ENCODE measurements around the gene PRDM11.
"Not testable (repeated sequence)": the region's sequence is repeated elsewhere in the genome, so short reads cannot be mapped to it uniquely, and the experiment has no call there.

PRDM11 gene

DNA sequence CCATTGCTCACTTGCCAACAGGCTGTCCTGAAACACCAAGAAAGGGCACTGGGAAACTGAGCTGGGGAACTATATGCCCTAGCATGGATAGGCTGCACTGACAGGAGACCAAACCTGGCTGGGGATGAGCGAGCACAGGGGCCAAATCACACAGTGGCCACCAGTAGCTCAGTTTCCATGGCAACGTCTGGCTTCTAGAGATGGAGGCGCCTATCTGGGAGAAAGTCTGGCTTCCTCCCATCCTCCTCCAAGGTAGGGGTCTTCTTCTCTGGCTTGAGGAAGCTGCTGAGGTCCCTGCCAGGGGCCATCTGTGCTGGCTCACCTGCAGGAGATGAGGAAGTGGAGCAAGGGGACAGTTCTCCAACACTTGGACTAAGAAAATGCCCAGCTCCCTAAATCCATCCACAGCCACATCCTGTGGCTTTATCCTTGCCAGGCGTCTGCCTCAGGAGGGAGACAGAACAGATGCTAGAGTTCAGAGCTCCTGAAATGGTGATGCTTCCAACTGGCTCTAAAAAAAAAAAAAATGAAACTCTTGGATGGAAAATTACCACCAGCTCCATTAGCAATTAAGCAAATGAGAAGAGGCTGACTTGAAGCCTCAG lies 91.4 kb downstream of the PRDM11 start:
- no peak for FAIRE-seq

DNA sequence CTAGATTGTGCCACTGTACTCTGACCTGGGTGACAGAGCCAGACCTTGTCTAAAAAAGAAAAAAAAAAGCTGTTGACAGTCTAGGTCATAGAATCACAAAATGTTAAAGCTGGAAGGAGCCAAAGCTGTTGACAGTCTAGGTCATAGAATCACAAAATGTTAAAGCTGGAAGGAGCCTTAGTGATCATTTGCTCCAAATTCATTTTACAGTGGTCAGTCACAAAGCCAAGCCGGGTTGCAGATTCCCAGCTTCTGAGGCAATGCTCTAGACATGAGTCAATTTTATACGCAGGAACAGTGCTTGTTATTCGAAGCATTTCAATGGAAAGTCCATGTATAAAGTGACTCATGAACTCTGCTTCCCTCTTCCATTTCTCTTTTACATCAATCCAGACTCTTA lies 92.3 kb downstream of the PRDM11 start:
- FAIRE-seq: no peak

DNA sequence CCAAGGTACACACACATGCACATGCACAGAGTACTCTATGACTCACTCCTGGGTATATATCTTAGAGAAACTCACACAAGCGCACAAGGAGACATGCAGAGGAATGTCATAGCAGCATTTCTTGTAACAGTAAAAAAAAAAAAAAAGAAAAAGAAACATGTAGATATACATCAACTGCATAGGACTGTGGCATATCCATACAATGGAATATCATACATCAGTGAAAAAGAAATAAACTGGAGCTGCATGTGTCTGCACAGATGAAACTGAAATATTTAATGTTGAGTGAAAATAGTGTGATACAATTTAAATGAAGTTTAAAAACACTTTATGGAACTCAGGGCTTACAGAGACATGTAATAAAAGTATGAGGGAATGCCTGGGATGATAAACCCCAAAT lies 93.3 kb downstream of the PRDM11 start:
- no peak for FAIRE-seq

DNA sequence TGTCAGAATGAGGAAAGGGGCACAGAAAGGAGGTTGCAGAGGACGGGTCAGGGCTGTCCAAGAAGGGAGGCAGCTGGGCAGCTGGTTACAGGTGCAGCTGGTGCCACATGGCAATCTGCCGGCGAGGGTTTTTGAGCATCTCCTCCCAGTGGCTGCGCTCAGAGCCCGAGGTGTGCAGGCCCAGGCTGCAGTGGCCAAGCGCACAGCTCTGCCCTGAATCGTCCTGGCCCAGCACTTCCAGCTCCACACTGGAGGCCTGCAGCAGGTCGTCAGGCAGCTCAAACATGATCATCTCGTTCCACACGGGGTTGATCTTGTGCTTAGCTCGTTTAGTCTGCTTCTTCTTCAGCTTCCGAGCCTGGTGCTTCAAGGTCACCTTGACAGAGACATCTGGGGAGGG lies 97.5 kb downstream of the PRDM11 start:
- FAIRE-seq: no peak

- no peak for FAIRE-seq
Observed at GRCh38 chr11:45245218-45246045, 99.0 kb downstream of the PRDM11 start.

DNA sequence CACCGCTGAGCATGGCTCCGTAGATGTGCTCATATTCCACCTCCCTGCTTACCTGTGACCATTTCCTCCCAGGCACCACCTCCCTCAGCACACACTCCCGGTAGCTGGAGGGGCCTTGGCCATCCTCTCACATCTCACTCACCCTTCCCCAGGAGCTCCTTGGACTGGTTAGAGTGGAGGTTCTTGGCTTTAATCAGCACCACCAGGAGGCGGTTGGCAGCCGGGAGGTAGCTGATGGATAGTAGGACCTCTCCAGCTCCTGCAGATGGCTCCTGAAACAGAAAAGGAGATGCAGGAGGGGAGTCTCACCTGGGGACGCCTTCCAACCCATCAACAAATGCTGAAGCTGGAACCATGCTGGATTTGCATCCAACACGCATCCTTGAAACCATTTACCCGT lies 99.8 kb downstream of the PRDM11 start:
- FAIRE-seq: no peak

GRCh38 chr11:45247433-45247832 lies 101.0 kb downstream of the PRDM11 start:
- FAIRE-seq: no peak

DNA sequence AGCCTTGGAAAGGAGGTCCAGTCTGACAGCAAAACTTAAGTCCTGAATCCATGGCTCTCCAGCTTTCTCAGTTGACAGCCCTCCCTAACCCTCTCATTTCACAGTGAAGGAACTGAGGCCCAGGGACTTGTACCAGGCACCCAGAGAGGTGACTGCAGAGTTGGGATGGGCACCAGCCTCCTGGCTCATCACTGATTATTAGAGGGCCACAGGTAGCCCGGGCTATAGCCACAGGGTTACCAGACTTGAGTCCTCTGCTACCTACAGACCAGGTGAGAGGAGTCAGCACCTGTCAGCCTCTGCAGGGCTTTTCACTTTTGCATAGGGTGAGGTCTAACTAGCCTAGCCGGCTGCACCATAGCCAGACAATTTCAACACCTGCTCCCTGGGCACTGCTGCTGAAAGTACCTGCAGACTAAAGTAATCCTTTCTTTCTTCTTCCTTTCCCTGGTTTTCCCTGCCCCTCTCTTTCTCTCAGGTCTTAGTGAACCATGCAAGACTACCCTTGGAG lies 102.1 kb downstream of the PRDM11 start:
- no peak for FAIRE-seq

DNA sequence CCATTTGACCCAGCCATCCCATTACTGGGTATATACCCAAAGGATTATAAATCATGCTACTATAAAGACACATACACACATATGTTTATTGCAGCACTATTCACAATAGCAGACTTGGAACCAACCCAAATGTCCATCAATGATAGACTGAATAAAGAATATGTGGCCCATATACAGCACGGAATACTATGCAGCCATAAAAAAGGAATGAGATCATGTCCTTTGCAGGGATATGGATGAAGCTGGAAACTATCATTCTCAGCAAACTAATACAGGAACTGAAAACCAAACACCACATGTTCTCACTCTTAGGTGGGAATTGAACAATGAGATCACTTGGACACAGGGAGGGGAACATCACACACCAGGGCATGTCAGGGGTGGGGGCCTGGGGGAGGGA lies 102.9 kb downstream of the PRDM11 start:
- FAIRE-seq: not testable (repeated sequence)

DNA sequence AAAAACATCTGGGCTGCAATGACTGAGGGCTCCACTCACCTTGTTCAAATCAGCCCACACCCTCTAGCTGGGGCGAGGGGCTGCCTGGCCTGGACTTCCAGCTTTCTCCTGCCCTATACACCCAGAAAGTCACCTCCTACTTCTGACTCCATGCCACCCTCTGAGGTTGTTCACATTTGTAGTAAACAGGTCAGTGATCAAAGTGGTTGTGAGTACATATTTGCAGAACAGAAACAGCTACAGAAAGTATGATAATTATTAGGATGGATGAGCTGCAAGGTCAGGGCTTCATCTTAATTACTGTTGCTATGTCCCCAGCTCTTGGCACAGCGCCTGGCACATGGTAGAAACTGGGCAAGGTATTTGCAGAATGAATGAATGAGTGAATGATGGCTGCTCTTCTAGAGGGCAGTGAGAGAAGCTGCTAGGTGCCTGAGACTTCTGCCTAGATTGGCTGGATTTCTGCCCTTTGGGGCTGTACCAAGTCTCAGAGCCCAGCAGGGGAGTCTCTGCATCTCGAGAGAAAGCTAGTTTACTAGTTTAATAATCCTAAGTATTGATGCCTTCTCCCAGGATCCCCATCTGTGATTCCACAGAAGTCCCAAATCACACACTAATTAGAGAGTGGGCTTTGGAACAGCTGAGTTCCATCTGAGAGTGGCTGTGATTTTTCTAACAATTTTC lies 103.7 kb downstream of the PRDM11 start:
- FAIRE-seq: no peak

DNA sequence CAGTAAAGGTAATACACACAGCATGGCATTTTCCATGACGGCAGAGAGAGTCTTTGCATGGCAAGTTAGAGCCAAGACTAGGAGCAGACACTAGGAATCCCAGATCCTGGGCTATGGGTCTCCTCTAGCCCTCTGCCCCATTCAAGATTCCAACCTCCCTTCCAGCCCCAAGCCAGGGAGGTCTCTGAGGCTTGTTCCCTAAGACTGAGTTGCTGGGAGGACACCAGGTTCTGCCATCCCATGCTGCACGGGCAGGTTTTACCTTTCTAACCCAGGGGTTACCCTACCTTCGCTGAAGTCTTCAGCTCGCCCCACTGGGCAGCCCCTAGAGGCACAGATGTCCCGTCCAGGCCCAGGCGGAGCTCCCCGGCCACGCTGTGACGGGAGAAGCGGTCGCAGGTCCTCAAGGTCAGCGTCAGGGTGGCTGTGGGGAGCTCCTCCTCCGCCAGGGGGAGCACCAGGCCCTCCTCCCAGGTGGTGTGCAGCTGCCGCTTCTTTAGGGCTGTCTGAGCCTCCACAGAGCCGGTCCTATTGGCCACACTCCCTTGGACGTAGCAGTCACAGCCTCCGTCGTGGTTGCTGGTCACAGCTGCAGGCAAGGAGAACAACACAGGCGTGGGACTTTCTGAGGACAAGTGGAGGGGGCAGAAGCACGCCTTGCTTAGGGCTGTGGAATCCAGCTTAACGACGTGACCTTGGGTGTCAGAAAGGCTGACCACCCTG lies 105.9 kb downstream of the PRDM11 start:
- FAIRE-seq: no peak

DNA sequence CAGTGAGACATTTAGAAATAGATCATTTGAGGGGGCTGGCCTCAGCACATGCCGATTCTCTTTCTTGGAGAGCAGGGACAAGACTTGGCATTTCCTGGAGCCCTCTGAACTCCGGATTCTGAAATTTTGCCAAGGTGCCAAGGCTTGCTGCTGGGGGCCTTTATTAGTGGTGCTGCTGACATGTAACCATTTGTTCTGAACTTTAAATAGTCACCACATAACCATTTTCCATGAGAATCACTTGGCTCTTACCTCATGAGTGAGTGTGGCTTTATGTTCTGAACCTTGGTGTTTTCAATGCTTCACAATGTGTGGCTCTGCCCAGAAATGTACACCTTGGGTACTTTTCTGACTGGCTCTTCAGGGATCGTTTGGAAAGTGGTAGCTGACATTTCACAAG lies 106.4 kb downstream of the PRDM11 start:
- FAIRE-seq: no peak

- no peak for FAIRE-seq
Observed at GRCh38 chr11:45253640-45254039, 107.2 kb downstream of the PRDM11 start.

DNA sequence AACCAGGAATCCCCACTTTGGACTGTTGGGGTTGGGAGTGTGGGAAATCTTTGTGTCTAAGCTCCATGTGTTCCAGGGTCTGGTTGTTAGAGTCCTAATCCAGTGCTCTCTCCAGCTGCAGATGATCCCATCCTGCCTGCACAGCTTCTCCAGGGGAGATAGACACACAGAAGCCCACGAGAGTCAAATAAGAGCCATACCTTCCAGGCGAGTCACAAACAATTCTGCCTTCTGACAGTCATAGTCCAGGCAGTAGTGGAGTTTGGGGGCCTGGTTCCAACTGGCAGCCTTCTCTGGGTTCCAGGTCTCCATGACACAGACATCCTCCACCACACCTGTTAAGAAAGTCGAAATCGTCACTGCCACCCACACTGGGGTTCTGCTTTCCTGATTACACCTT lies 107.6 kb downstream of the PRDM11 start:
- FAIRE-seq: no peak

GRCh38 chr11:45258982-45259530 lies 112.6 kb downstream of the PRDM11 start:
- no peak for FAIRE-seq

GRCh38 chr11:45259592-45259991 lies 113.2 kb downstream of the PRDM11 start:
- FAIRE-seq: no peak

- FAIRE-seq: no peak
Observed at GRCh38 chr11:45260071-45260470, 113.6 kb downstream of the PRDM11 start.

GRCh38 chr11:45262900-45263299 lies 116.5 kb downstream of the PRDM11 start:
- no peak for FAIRE-seq

DNA sequence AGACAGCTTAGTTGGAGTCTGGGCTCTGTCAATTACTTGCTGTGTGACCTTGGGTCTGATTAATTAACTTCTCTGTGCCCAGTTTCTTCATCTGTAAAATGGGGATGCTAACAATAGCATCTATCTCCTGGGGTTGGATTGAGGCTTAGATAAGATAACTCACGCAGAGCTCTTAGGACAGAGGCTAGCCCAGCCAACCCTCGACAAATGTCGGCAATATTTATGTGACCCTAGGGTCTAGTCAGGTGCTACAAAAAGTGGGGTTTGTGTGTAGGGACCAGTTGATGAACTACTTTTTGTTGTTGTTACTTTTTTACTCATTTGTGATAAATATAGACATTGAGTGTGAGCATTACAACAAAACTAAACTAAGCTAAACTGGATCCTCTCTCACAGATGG lies 117.3 kb downstream of the PRDM11 start:
- no peak for FAIRE-seq

- FAIRE-seq: no peak
Observed at GRCh38 chr11:45264839-45265515, 118.5 kb downstream of the PRDM11 start.

- no peak for FAIRE-seq
Observed at GRCh38 chr11:45265969-45266675, 119.7 kb downstream of the PRDM11 start.

DNA sequence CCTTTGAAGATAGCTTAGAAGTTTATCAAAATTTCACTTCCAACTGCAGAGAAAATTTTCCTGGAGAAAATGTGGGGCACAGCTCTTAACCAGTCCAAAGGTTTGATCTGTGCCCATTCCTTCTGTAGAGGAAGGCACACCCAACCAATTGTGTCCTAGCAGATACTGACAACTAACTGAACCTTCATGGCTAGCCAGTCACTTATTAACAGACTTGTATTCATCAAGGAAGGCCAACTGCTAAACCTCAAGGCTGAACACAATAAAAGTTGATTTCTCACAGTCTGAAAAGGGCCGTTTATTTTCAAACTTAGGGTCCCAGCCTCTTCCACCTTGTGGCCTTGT lies 120.2 kb downstream of the PRDM11 start:
- no peak for FAIRE-seq

All from colon (tissue), 2 donors.